Stomach (tissue), 4 donors: Measurements from ENCODE around the gene EDA.

ENCODE experiments used
- EP300 ChIP-seq: sonication (generic); formaldehyde crosslinking; IDR thresholded peaks from one replicate; pipeline ENCODE4 v1.6.1; 2017; ENCODE audit warnings: antibody characterized with exemption
- POLR2AphosphoS5 ChIP-seq, 3 donors: sonication (generic); formaldehyde crosslinking; IDR thresholded peaks; one replicate each; pipeline ENCODE4 v1.6.1; 2016; ENCODE audit warnings: antibody characterized with exemption in 3 of 3
- TF ChIP-seq, protein P1 (sequence below), 7 experiments: fragments of 450-650 bp in 4 of 7; fragments of 200-600 bp in 3 of 7; sonication (generic) in 3 of 7; IDR thresholded peaks; one replicate each; pipeline ENCODE4 v1.5.1; 2016 to 2019; ENCODE audit warnings: antibody characterized with exemption in 7 of 7, control low read depth in 2 of 7, mild to moderate bottlenecking in 1 of 7

- TF ChIP-seq, protein P1, sequence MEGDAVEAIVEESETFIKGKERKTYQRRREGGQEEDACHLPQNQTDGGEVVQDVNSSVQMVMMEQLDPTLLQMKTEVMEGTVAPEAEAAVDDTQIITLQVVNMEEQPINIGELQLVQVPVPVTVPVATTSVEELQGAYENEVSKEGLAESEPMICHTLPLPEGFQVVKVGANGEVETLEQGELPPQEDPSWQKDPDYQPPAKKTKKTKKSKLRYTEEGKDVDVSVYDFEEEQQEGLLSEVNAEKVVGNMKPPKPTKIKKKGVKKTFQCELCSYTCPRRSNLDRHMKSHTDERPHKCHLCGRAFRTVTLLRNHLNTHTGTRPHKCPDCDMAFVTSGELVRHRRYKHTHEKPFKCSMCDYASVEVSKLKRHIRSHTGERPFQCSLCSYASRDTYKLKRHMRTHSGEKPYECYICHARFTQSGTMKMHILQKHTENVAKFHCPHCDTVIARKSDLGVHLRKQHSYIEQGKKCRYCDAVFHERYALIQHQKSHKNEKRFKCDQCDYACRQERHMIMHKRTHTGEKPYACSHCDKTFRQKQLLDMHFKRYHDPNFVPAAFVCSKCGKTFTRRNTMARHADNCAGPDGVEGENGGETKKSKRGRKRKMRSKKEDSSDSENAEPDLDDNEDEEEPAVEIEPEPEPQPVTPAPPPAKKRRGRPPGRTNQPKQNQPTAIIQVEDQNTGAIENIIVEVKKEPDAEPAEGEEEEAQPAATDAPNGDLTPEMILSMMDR (IDR thresholded peaks at IDR 0.05): no peak
- no peak for TF ChIP-seq POLR2AphosphoS5 (IDR thresholded peaks at IDR 0.05)
- no peak for TF ChIP-seq EP300
Measured at GRCh38 chrX:70041993-70042392, 426.1 kb downstream of the EDA start.
